Astrocyte (in vitro differentiated cells and primary cell): ENCODE measurements around the gene PAK6.

Source experiments
- CTCF ChIP-seq: IDR thresholded peaks from 2 replicates; pipeline ENCODE4 v1.5.1; 2011; ENCODE audit warnings: low read depth, mild to moderate bottlenecking, inconsistent platforms, low read length, moderate library complexity; ENCODE audit not compliant: insufficient read depth
- EZH2 ChIP-seq: IDR thresholded peaks from 2 replicates; pipeline ENCODE4 v1.6.1; 2012; ENCODE audit warnings: mild to moderate bottlenecking, low read length, inconsistent platforms; ENCODE audit not compliant: insufficient read depth

GRCh38 chr15:40293006-40293405, 54.1 kb downstream of the PAK6 start:
- TF ChIP-seq EZH2 (no peak), CTCF (no peak)
